SK-N-DZ (cell line): ENCODE data around the gene CST7.

Source experiments
- DNase-seq: peaks from one replicate; pipeline ENCODE4 v3.0.0-alpha.2; 2015; ENCODE audit warnings: low spot score

CST7 gene

GRCh38 chr20:24964506-24964840, 15.4 kb downstream of the CST7 start:
- no peak for DNase-seq

- DNase-seq = no peak
These were observed 16.2 kb downstream of the CST7 start for GRCh38 chr20:24965065-24965919.

- DNase-seq = no peak
These were observed 17.4 kb downstream of the CST7 start for GRCh38 chr20:24966317-24967012.

GRCh38 chr20:24968278-24968800, 19.3 kb downstream of the CST7 start:
- DNase-seq = no peak

GRCh38 chr20:24969186-24970029, 20.3 kb downstream of the CST7 start:
- DNase-seq = no peak

GRCh38 chr20:24970030-24970553, 21.0 kb downstream of the CST7 start:
- no peak for DNase-seq

GRCh38 chr20:24970754-24971153, 21.7 kb downstream of the CST7 start:
- DNase-seq = no peak

- DNase-seq = no peak
These were observed 22.5 kb downstream of the CST7 start for GRCh38 chr20:24971376-24972101.

GRCh38 chr20:24972341-24972740, 23.3 kb downstream of the CST7 start:
- DNase-seq = no peak

GRCh38 chr20:24977336-24977735, 28.3 kb downstream of the CST7 start:
- DNase-seq = no peak

GRCh38 chr20:24977797-24978196, 28.7 kb downstream of the CST7 start:
- DNase-seq = no peak

- DNase-seq = no peak
These were observed 29.4 kb downstream of the CST7 start for GRCh38 chr20:24978513-24978912.

GRCh38 chr20:24979036-24979960, 30.2 kb downstream of the CST7 start:
- DNase-seq = no peak

GRCh38 chr20:24980291-24981053, 31.4 kb downstream of the CST7 start:
- DNase-seq = no peak

GRCh38 chr20:24981282-24981681, 32.2 kb downstream of the CST7 start:
- DNase-seq = no peak

- DNase-seq = no peak
These were observed 32.7 kb downstream of the CST7 start for GRCh38 chr20:24981790-24982189.

- no peak for DNase-seq
These were observed 34.8 kb downstream of the CST7 start for GRCh38 chr20:24983896-24984295.

GRCh38 chr20:24984961-24985640, 36.0 kb downstream of the CST7 start:
- DNase-seq = no peak

GRCh38 chr20:24985802-24986201, 36.7 kb downstream of the CST7 start:
- DNase-seq = no peak
